Thyroid gland (tissue), 4 donors: ENCODE results near the gene TATDN3. TPM values are rescaled to one million over a fixed set of nuclear protein-coding genes. Genes with fewer than 3 reads are reported as not detected.

Source experiments
- DNase-seq, 2 donors: peaks; one replicate each; pipeline ENCODE4 v3.0.0-alpha.2; 2019
- H3K27ac ChIP-seq, 3 donors: fragments of 200-600 bp; sonication (generic); 1 replicate in 2 of 3; 2 replicates in 1 of 3; pipeline ENCODE4 v1.5.1; 2016 to 2019; ENCODE audit warnings: mild to moderate bottlenecking in 1 of 3, moderate library complexity in 1 of 3
- H3K27me3 ChIP-seq: fragments of 200-600 bp; sonication (generic); one replicate; pipeline ENCODE4 v1.5.1; 2019
- H3K36me3 ChIP-seq, 2 donors: fragments of 200-600 bp; sonication (generic); one replicate each; pipeline ENCODE4 v1.5.1; 2016 to 2019
- H3K4me1 ChIP-seq, 2 donors: fragments of 200-600 bp; sonication (generic); one replicate each; pipeline ENCODE4 v1.5.1; 2017 to 2019
- H3K4me3 ChIP-seq, 3 donors: fragments of 200-600 bp; sonication (generic); replicated peaks in 1 of 3; 1 replicate in 2 of 3; 2 replicates in 1 of 3; pipeline ENCODE4 v1.5.1; 2016; ENCODE audit warnings: mild to moderate bottlenecking in 1 of 3
- H3K9me3 ChIP-seq: fragments of 200-600 bp; sonication (generic); one replicate; pipeline ENCODE4 v1.5.1; 2017
- CTCF ChIP-seq, 6 experiments: fragments of 200-600 bp in 3 of 6; fragments of 450-650 bp in 3 of 6; sonication (generic) in 3 of 6; IDR thresholded peaks; one replicate each; pipeline ENCODE4 v1.5.1; 2016 to 2019; ENCODE audit warnings: antibody characterized with exemption in 6 of 6, mild to moderate bottlenecking in 2 of 6, inconsistent platforms in 1 of 6, moderate library complexity in 1 of 6
- POLR2A ChIP-seq, 2 donors: fragments of 450-650 bp; IDR thresholded peaks; one replicate each; pipeline ENCODE4 v1.6.1; 2017; ENCODE audit warnings: antibody characterized with exemption in 2 of 2, mild to moderate bottlenecking in 2 of 2, moderate library complexity in 1 of 2
- WGBS, 2 donors: methylation state at CpG; one replicate each; pipeline ENCODE4 v1.1.5; 2017; 5-methylcytosine and 5-hydroxymethylcytosine counted together
- intact Hi-C: fragments of 100-400 bp; cut with DNase I; formaldehyde crosslinking; loops from one replicate; pipeline ENCODE4 v1.15.1; 2023
- total RNA-seq, 4 donors: library from RNA; depleted of rRNA; stranded (reverse); fragments of >200 nt; gene quantifications; one replicate each; pipeline ENCODE4 v1.2.3, GENCODE V29; 2016

Gene TATDN3
- total RNA-seq, 4 donors from 2014 or later = 12.1 to 20.2 (median 18.6) TPM

DNA sequence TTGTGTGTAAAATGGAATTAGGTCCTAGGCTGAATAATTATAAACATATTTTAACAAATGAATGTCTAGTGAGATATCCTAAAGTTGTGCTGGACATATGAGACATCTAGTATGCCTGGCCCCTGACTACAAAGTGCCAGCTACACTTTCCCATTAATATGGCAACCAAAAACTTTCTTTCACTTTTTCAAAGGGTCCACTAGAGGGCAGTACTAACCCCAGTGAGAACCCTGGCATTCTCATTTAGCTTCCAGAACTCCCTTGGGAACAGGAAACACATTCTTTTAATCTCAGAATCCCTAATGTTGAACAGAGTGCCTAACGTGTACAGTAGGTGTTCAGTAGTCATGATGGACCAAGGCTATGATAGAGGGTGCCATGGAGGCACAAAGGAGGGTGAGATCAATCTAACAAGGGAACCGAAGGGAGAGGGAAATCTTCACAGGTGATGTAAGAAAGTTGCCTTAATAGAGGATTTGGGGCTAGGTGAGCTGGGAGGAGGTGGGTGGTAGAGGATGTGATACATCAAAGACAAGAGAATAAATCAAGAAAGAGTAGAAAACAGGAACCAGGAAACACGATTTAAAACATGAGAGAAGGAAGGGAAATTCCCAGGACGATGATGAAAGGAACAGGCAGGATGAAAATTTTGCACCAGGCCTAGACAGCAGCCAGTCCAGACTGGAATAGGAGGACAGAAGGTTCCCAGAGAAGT is 41.7 kb upstream of the TATDN3 start:
- Histone ChIP-seq H3K27ac (no peak overlapping the region), H3K9me3 (no peaks in the 10 kb centered on the region), H3K4me1 (peaks cover 0 to 3% of the 10 kb centered on the region in 2 donors), H3K36me3 (no peaks in the 10 kb centered on the region), H3K4me3 (no peak overlapping the region), H3K27me3 (no peaks in the 10 kb centered on the region)
- no peak for DNase-seq
- 57% methylated on average over 4 of the region's 4 CpGs for WGBS, 2 donors
- no peak for TF ChIP-seq POLR2A (IDR thresholded peaks at IDR 0.05)
- TF ChIP-seq CTCF (IDR thresholded peaks at IDR 0.05) = peak; percentile 33 to 78 (median 63)
- intact Hi-C loops = no loop called here

DNA sequence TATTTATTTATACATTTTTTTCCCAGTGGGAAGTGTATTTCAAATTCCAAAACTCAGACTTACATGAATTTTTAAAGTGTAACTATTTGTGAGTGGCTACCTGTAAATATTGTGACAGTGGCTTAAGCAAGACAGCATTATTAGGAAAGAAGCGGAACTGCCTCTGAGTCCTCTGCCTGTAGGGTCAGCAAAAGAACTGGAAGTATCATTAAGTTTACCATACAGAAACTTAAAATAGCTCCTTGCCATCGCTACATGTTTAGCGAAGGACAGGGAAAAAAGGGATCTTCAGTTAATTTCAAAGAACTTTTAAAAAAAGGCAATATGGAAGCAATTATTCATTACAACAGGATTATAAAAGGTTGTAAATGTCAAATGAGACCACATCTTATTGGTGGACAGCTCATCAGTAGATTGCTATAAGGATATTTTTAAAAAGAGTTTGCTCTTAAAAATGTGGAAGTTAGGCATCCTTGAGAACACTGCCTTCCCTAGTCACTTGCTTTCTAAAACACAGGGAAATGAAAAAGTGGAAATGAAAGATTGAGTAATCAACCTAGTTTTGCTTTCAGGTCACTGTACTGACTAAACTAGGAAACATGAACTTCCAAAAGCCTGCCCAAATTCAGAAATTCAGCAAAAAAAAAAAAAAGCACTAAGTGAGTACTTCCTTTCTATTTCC is 39.3 kb upstream of the TATDN3 start:
- intact Hi-C loops = no loop called here
- DNase-seq = no peak
- TF ChIP-seq POLR2A (IDR thresholded peaks at IDR 0.05) (no peak), CTCF (IDR thresholded peaks at IDR 0.05) (no peak)
- Histone ChIP-seq H3K4me1 (peaks cover 0 to 3% of the 10 kb centered on the region in 2 donors), H3K27me3 (no peaks in the 10 kb centered on the region), H3K9me3 (no peaks in the 10 kb centered on the region), H3K27ac (no peak overlapping the region), H3K4me3 (no peak overlapping the region), H3K36me3 (no peaks in the 10 kb centered on the region)
- WGBS, 2 donors = 89 to 92% methylated on average over 3 of the region's 3 CpGs

DNA sequence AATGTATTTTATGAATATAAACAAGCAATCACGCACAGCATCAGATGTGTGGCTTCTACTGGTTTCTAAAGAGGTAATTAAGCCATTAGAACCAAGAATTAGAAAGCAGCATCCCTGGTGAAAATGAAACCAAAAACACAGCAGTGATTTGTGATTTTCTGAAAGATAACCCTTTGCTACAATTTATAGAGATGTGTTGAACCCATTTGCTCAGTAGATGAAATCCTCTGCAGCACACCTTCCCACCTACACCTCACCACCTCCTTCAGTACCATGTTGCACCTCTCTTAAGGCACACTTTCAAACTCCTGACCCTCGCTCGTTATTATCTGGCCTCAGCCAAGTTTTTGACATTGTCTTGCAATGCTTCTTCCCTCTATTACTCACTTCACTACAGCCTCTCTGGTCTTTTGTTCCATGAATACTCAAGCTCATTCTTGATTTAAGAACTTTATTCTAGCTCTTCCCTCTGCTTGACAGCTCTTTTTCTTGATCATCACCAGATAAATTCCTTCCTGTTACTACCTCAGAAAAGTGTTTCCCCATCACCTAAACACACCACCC is 38.7 kb upstream of the TATDN3 start:
- H3K9me3 ChIP-seq = no peaks in the 10 kb centered on the region
- H3K27ac ChIP-seq = no peak overlapping the region
- DNase-seq = no peak
- H3K4me3 ChIP-seq = no peak overlapping the region
- WGBS, 2 donors = 63 to 66% methylated on average over 3 of the region's 3 CpGs
- peaks cover 0 to 3% of the 10 kb centered on the region in 2 donors for H3K4me1 ChIP-seq
- TF ChIP-seq CTCF (IDR thresholded peaks at IDR 0.05) (no peak), POLR2A (IDR thresholded peaks at IDR 0.05) (no peak)
- H3K27me3 ChIP-seq = no peaks in the 10 kb centered on the region
- intact Hi-C loops = no loop called here
- no peaks in the 10 kb centered on the region for H3K36me3 ChIP-seq

DNA sequence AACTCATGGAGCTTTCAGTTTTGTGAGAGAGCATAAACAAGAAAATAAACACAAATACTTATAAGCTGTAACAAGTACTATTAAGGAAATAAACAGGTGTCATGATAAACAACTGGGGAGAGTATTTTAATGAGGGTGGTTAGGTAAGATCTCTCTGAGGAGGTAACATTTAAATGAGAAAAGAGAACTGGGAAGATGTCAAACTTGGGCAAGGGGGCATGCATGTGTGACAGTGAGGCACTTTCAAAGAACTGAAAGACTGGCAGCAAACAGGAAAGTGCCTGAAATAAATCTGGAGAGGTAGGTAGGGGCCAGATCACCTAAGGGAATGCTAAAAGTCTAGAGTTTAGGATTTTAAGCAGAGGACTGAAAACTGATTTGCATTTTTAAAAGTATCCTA is 37.9 kb upstream of the TATDN3 start:
- DNase-seq = no peak
- no peaks in the 10 kb centered on the region for H3K27me3 ChIP-seq
- TF ChIP-seq POLR2A (IDR thresholded peaks at IDR 0.05) = no peak
- no peak for TF ChIP-seq CTCF (IDR thresholded peaks at IDR 0.05)
- intact Hi-C loops = no loop called here
- H3K36me3 ChIP-seq = no peaks in the 10 kb centered on the region
- no peak overlapping the region for H3K4me3 ChIP-seq
- no peak overlapping the region for H3K27ac ChIP-seq
- H3K4me1 ChIP-seq = peaks cover 0 to 3% of the 10 kb centered on the region in 2 donors
- H3K9me3 ChIP-seq = no peaks in the 10 kb centered on the region

DNA sequence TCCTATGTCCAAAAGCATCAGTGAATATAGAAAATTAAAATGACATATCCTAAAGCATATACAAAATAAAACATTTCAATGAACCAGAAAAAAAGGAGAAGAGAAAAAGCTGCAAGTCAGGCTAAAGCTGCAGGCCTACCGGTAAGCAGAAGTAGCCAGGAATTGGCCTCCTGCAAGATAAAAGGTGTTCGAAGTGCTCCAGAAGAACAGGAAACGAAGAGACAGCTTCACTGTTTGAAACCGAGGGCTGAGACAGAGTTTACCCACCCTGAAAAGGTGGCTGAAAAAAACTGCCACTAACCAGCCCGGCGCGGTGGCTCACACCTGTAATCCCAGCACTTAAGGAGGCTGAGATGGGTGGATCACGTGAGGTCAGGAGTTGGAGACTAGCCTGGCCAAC is 37.5 kb upstream of the TATDN3 start:
- H3K9me3 ChIP-seq = no peaks in the 10 kb centered on the region
- intact Hi-C loops = no loop called here
- H3K27ac ChIP-seq = no peak overlapping the region
- WGBS, 2 donors = 74 to 89% methylated on average over 8 of the region's 8 CpGs
- no peak overlapping the region for H3K4me3 ChIP-seq
- no peaks in the 10 kb centered on the region for H3K27me3 ChIP-seq
- no peaks in the 10 kb centered on the region for H3K36me3 ChIP-seq
- no peak for DNase-seq
- H3K4me1 ChIP-seq = peaks cover 0 to 3% of the 10 kb centered on the region in 2 donors
- TF ChIP-seq CTCF (IDR thresholded peaks at IDR 0.05) (no peak), POLR2A (IDR thresholded peaks at IDR 0.05) (no peak)
